K562 (cell line): ENCODE data around the gene MCFD2. TPM values are rescaled to one million over a fixed set of nuclear protein-coding genes. Genes with fewer than 3 reads are reported as not detected.

Experiments used
- CTBP1 ChIP-seq: fragments of 450-650 bp; IDR thresholded peaks from 2 replicates; pipeline ENCODE4 v1.6.1; 2016; ENCODE audit warnings: borderline replicate concordance
- HSF4 ChIP-seq: fragments of 250-450 bp; sonication (Bioruptor Pico); IDR thresholded peaks from 2 replicates; pipeline ENCODE4 v2.1.2; 2022; ENCODE audit warnings: mild to moderate bottlenecking, moderate library complexity, borderline replicate concordance
- ZNF146 ChIP-seq: IDR thresholded peaks from one replicate; pipeline ENCODE4 v1.6.1; 2018; ENCODE audit warnings: missing compliant biosample characterization; ENCODE audit not compliant: unreplicated experiment
- ZNF24 ChIP-seq: fragments of 450-650 bp; IDR thresholded peaks from 2 replicates; pipeline ENCODE4 v1.6.1; 2016
- ZNF583 ChIP-seq: fragments of 250-450 bp; sonication (Bioruptor Pico); IDR thresholded peaks from 2 replicates; pipeline ENCODE4 v1.4.0; 2020
- polyA plus RNA-seq, 8 experiments: library from polyadenylated mRNA; depleted of rRNA in 4 of 8; stranded (reverse) in 5 of 8; unstranded in 3 of 8; fragments of >200 nt; fragmentation: Nextera tagmentation in 2 of 8; fragmentation: Illumina TruSeq in 1 of 8; extraction: Ambion mirVana in 2 of 8; extraction: Trizol in 1 of 8; gene quantifications; 2 replicates each; pipeline versions ENCODE4 v1.2.1 to v1.2.3, GENCODE V29; 2011 to 2014; ENCODE audit warnings: inconsistent platforms in 1 of 8, missing spikeins in 1 of 8
- total RNA-seq, 7 experiments: library from RNA; depleted of rRNA in 6 of 7; stranded (reverse); fragments of >200 nt in 6 of 7; fragmentation: Illumina TruSeq in 2 of 7; extraction: Trizol in 2 of 7; gene quantifications; 2 replicates each; pipeline versions ENCODE4 v1.2.1 to v1.2.3, GENCODE V29; 2011 to 2021; ENCODE audit warnings: low replicate concordance in 1 of 7
- TF ChIP-seq, protein P1 (sequence below): fragments of 450-650 bp; IDR thresholded peaks from 2 replicates; pipeline ENCODE4 v1.6.1; 2017; ENCODE audit warnings: antibody characterized with exemption, mild to moderate bottlenecking
- TF ChIP-seq, protein P2 (sequence below), 2 experiments: fragments of 450-650 bp in 1 of 2; sonication (generic) in 1 of 2; formaldehyde crosslinking in 1 of 2; IDR thresholded peaks in 1 of 2; conservative IDR thresholded peaks in 1 of 2; 2 replicates each; pipeline versions ENCODE4 v1.6.1 to v1.8.1; 2016 to 2023; ENCODE audit warnings: mild to moderate bottlenecking in 2 of 2, moderate library complexity in 2 of 2, inconsistent platforms in 1 of 2, missing genetic modification reagents in 1 of 2
- TF ChIP-seq, protein P3 (sequence below): sonication (generic); formaldehyde crosslinking; IDR thresholded peaks from 2 replicates; pipeline ENCODE4 v1.8.0; 2023; ENCODE audit warnings: mild to moderate bottlenecking, missing genetic modification reagents
- TF ChIP-seq, protein P4 (sequence below): fragments of 200-800 bp; sonication (Bioruptor generic); IDR thresholded peaks from 2 replicates; pipeline ENCODE4 v1.6.1; 2017; ENCODE audit warnings: missing genetic modification characterization, missing compliant biosample characterization

MCFD2 gene
- total and polyA plus RNA-seq, 9 of the 15 experiments (the other 6 are each of a cell fraction or from before 2014, with no cell fraction given), result 78.6 to 237 (median 123) TPM

DNA sequence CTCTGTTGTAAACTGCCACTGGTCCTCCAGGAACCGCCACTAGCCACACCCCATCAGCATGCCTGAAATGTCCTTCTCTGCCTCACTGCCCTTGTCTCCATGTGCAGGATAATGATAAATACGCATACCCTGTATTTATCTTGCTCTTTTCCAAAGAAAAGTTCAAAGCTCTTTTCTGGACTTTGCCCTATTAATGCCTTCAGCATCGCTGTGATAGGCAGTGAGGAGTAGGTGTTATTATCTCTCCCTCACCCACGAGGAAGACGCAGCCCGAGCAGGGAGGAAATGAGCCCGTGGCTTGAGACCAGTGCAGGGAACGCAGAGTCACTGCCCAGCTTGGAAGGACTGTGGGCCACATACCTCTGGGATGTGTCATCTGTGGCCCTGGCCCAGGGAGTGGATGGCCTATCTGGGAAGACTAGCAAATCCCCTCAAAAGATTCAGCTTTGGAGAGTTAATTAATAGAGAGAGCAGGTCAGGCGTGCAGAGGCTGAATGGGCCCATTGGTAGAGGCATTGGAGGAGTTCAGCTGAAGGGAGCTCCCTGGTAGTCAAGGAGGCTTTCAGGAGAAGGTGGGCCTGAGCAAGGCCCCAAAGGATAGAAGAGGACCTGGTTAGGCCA lies 39.5 kb upstream of the MCFD2 start (continued):
- TF ChIP-seq, protein P1, sequence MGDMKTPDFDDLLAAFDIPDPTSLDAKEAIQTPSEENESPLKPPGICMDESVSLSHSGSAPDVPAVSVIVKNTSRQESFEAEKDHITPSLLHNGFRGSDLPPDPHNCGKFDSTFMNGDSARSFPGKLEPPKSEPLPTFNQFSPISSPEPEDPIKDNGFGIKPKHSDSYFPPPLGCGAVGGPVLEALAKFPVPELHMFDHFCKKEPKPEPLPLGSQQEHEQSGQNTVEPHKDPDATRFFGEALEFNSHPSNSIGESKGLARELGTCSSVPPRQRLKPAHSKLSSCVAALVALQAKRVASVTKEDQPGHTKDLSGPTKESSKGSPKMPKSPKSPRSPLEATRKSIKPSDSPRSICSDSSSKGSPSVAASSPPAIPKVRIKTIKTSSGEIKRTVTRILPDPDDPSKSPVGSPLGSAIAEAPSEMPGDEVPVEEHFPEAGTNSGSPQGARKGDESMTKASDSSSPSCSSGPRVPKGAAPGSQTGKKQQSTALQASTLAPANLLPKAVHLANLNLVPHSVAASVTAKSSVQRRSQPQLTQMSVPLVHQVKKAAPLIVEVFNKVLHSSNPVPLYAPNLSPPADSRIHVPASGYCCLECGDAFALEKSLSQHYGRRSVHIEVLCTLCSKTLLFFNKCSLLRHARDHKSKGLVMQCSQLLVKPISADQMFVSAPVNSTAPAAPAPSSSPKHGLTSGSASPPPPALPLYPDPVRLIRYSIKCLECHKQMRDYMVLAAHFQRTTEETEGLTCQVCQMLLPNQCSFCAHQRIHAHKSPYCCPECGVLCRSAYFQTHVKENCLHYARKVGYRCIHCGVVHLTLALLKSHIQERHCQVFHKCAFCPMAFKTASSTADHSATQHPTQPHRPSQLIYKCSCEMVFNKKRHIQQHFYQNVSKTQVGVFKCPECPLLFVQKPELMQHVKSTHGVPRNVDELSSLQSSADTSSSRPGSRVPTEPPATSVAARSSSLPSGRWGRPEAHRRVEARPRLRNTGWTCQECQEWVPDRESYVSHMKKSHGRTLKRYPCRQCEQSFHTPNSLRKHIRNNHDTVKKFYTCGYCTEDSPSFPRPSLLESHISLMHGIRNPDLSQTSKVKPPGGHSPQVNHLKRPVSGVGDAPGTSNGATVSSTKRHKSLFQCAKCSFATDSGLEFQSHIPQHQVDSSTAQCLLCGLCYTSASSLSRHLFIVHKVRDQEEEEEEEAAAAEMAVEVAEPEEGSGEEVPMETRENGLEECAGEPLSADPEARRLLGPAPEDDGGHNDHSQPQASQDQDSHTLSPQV, result peak; percentile 30; the same call in 1 of the 2 replicates
- TF ChIP-seq, protein P2, sequence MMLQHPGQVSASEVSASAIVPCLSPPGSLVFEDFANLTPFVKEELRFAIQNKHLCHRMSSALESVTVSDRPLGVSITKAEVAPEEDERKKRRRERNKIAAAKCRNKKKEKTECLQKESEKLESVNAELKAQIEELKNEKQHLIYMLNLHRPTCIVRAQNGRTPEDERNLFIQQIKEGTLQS (IDR thresholded peaks at IDR 0.05), result peak; percentile 77
- TF ChIP-seq, protein P2 (CRISPR knock-in tag; conservative IDR thresholded peaks at IDR 0.05), result no peak
- TF ChIP-seq ZNF24 (no peak), ZNF146 (CRISPR knock-in tag) (no peak), HSF4 (CRISPR knock-in tag) (no peak), CTBP1 (peak; percentile 45; the same call in 1 of the 2 replicates), ZNF583 (CRISPR knock-in tag) (no peak)
- TF ChIP-seq, protein P3, sequence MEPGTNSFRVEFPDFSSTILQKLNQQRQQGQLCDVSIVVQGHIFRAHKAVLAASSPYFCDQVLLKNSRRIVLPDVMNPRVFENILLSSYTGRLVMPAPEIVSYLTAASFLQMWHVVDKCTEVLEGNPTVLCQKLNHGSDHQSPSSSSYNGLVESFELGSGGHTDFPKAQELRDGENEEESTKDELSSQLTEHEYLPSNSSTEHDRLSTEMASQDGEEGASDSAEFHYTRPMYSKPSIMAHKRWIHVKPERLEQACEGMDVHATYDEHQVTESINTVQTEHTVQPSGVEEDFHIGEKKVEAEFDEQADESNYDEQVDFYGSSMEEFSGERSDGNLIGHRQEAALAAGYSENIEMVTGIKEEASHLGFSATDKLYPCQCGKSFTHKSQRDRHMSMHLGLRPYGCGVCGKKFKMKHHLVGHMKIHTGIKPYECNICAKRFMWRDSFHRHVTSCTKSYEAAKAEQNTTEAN (CRISPR knock-in tag), result no peak
- TF ChIP-seq, protein P4, sequence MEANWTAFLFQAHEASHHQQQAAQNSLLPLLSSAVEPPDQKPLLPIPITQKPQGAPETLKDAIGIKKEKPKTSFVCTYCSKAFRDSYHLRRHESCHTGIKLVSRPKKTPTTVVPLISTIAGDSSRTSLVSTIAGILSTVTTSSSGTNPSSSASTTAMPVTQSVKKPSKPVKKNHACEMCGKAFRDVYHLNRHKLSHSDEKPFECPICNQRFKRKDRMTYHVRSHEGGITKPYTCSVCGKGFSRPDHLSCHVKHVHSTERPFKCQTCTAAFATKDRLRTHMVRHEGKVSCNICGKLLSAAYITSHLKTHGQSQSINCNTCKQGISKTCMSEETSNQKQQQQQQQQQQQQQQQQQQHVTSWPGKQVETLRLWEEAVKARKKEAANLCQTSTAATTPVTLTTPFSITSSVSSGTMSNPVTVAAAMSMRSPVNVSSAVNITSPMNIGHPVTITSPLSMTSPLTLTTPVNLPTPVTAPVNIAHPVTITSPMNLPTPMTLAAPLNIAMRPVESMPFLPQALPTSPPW (CRISPR knock-in tag), result 0 out of 2 replicates have a peak, but pooled peaks have one; percentile 14
- TF ChIP-seq, all 486 proteins: peak for 31
